HG02852 (cell line): Measurements from ENCODE around the gene FKBP14.
"Not testable (repeated sequence)": the region's sequence is repeated elsewhere in the genome, so short reads cannot be mapped to it uniquely, and the experiment has no call there.

ENCODE experiments used
- ATAC-seq: cut with Tn5 transposase; IDR thresholded peaks from one replicate; pipeline ENCODE4 v1.9.1; 2021; ENCODE audit warnings: mild to moderate bottlenecking, moderate library complexity; ENCODE audit not compliant: unreplicated experiment

FKBP14 gene

DNA sequence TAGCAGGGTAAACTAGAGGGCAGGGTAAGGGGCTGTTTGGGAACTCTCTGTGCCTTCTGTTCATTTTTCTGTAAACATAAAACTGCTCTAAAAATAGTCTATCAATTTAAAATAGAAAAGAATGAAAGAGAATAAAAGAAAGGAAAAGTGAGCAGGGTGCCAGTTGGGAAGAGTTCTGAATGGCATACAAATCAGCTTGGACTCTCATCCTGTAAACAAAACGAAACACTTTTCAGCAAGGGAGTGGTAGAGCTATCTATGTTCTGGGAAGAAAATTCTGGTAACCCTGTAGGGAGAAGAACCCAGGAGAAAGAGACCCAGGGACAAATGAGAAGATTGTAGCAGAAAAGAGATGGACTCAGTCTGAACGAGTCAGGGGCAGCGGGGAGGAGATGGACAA, 61.5 kb downstream of the FKBP14 start:
- ATAC-seq = no peak

DNA sequence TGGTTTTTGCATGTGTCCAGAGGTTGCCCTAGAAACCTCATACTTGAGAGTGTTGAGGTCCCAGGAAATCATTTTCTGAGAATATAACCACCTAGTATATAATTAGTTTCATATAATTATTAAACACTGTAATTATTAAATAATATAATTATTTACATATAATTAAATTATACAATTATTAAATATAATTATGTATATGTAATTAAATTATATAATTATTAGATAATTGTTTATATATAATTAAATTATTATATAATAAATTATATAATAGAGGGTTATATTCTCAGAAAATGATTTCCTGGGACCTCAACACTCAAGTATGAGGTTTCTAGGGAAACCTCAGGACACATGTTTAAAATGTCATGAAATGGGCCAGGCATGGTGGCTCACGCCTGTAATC, 64.5 kb downstream of the FKBP14 start:
- no peak for ATAC-seq

DNA sequence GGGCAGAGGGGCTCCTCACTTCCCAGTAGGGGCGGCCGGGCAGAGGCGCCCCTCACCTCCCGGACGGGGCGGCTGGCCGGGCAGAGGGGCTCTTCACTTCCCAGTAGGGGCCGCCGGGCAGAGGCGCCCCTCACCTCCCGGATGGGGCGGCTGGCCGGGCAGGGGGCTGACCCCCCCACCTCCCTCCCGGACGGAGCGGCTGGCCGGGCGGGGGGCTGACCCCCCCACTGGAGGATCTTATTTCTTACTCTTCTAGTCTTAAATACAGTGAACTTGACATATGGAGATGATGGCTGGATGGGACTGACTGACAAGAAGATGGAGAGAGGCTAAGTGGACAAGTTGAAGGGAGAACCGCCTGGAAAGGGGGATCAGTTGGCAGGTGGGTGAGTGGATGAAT, 64.9 kb downstream of the FKBP14 start:
- not testable (repeated sequence) for ATAC-seq
